ENCODE results near the gene CNKSR2.

CNKSR2 gene

GRCh38 chrX:21374163-21374993 is at the start of gene CNKSR2:
Gene CNKSR2 (plus strand): TSS chrX:21374418. CDS start chrX:21374898, 480 bp downstream.
- DNase-seq, result peak; percentile 76

- DNase-seq, result no peak
Observed at GRCh38 chrX:21354725-21355124, 19.5 kb upstream of the CNKSR2 start.

- DNase-seq, result no peak
Observed at GRCh38 chrX:21355831-21356230, 18.4 kb upstream of the CNKSR2 start.

- DNase-seq, result no peak
Observed at GRCh38 chrX:21369613-21370012, 4.6 kb upstream of the CNKSR2 start.

GRCh38 chrX:21373001-21373400 is 1.2 kb upstream of the CNKSR2 start:
- DNase-seq, result no peak

GRCh38 chrX:21373637-21374162 is 518 bp upstream of the CNKSR2 start:
- DNase-seq, result peak; percentile 32

- DNase-seq, result peak; percentile 8
Observed at GRCh38 chrX:21374994-21375707, 933 bp downstream of the CNKSR2 start.

GRCh38 chrX:21375708-21376009 is 1.4 kb downstream of the CNKSR2 start:
- DNase-seq, result no peak

GRCh38 chrX:21376636-21377035 is 2.4 kb downstream of the CNKSR2 start:
- DNase-seq, result no peak

GRCh38 chrX:21379991-21380390 is 5.8 kb downstream of the CNKSR2 start:
- no peak for DNase-seq

GRCh38 chrX:21382715-21383114 is 8.5 kb downstream of the CNKSR2 start:
- DNase-seq, result no peak

- DNase-seq, result no peak
Observed at GRCh38 chrX:21383546-21383945, 9.3 kb downstream of the CNKSR2 start.

GRCh38 chrX:21384178-21384577 is 10.0 kb downstream of the CNKSR2 start:
- no peak for DNase-seq

- no peak for DNase-seq
Observed at GRCh38 chrX:21394792-21395191, 20.6 kb downstream of the CNKSR2 start.

- peak; percentile 6 for DNase-seq
Observed at GRCh38 chrX:21398426-21398825, 24.2 kb downstream of the CNKSR2 start.

- no peak for DNase-seq
Observed at GRCh38 chrX:21400408-21401121, 26.3 kb downstream of the CNKSR2 start.

GRCh38 chrX:21408307-21408706 is 34.1 kb downstream of the CNKSR2 start:
- DNase-seq, result no peak

GRCh38 chrX:21408788-21409187 is 34.6 kb downstream of the CNKSR2 start:
- DNase-seq, result no peak

GRCh38 chrX:21412029-21412428 is 37.8 kb downstream of the CNKSR2 start:
- DNase-seq, result no peak

GRCh38 chrX:21412883-21413282 is 38.7 kb downstream of the CNKSR2 start:
- no peak for DNase-seq

- no peak for DNase-seq
Observed at GRCh38 chrX:21427086-21427485, 52.9 kb downstream of the CNKSR2 start.

- DNase-seq, result no peak
Observed at GRCh38 chrX:21437036-21437435, 62.8 kb downstream of the CNKSR2 start.

- DNase-seq, result no peak
Observed at GRCh38 chrX:21438792-21439191, 64.6 kb downstream of the CNKSR2 start.

GRCh38 chrX:21440911-21441310 is 66.7 kb downstream of the CNKSR2 start:
- no peak for DNase-seq
